GM19043 (cell line): ENCODE results near the gene CERK.
"Not testable (repeated sequence)": the region's sequence is repeated elsewhere in the genome, so short reads cannot be mapped to it uniquely, and the experiment has no call there.

ENCODE experiments used
- ATAC-seq: cut with Tn5 transposase; IDR thresholded peaks from one replicate; pipeline ENCODE4 v1.9.1; 2021; ENCODE audit warnings: low read depth; ENCODE audit not compliant: unreplicated experiment

Gene CERK

GRCh38 chr22:46652081-46652846 lies 85.8 kb downstream of the CERK start:
- ATAC-seq: no peak

- no peak for ATAC-seq
These were observed 86.7 kb downstream of the CERK start for GRCh38 chr22:46651316-46651715.

- ATAC-seq: no peak
These were observed 87.8 kb downstream of the CERK start for GRCh38 chr22:46650078-46650810.

- no peak for ATAC-seq
These were observed 88.6 kb downstream of the CERK start for GRCh38 chr22:46649141-46650077.

- not testable (repeated sequence) for ATAC-seq
These were observed 89.7 kb downstream of the CERK start for GRCh38 chr22:46648225-46648820.

GRCh38 chr22:46646531-46647215 lies 91.4 kb downstream of the CERK start:
- no peak for ATAC-seq

GRCh38 chr22:46642840-46643480 lies 95.1 kb downstream of the CERK start:
- ATAC-seq: not testable (repeated sequence)

GRCh38 chr22:46641811-46642266 lies 96.2 kb downstream of the CERK start:
- ATAC-seq: no peak

- ATAC-seq: no peak
These were observed 97.6 kb downstream of the CERK start for GRCh38 chr22:46640293-46641055.

- no peak for ATAC-seq
These were observed 98.2 kb downstream of the CERK start for GRCh38 chr22:46639843-46640242.

- ATAC-seq: no peak
These were observed 99.2 kb downstream of the CERK start for GRCh38 chr22:46638601-46639431.

GRCh38 chr22:46637711-46638600 lies 100.1 kb downstream of the CERK start:
- ATAC-seq: no peak

- no peak for ATAC-seq
These were observed 101.6 kb downstream of the CERK start for GRCh38 chr22:46636221-46637002.

- ATAC-seq: no peak
These were observed 102.3 kb downstream of the CERK start for GRCh38 chr22:46635756-46636155.

GRCh38 chr22:46634973-46635685 lies 102.9 kb downstream of the CERK start:
- not testable (repeated sequence) for ATAC-seq
